HG03439 (cell line): ENCODE results near the gene MAPK8IP2.

ENCODE experiments used
- ATAC-seq: cut with Tn5 transposase; IDR thresholded peaks from one replicate; pipeline ENCODE4 v1.9.1; 2021; ENCODE audit warnings: mild to moderate bottlenecking, moderate library complexity; ENCODE audit not compliant: unreplicated experiment

Gene MAPK8IP2

DNA sequence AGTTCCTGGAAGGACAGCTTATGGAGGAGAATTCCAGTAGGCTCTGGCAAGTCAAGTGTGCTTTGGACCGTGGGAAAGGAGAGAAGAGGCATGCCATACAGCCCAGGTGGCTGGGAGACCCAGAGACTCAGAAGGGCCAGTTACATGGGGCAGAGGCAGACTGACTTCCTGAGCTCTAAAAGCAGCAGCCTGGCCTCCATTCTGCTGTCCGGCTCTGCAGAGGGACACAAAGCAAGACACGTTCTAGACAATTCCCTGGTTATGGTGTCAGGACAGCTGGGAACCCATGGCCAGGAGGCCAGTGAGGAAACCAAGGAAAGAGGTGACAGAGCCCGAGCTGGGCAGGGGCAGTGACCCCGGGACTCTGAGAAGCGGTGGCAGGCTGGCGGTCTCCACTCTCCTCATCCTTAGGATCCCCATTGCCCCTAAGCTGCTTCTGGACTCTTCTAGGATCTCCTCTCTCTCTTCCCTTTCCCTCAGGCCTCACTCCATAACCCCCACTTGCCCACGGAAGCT lies 25.1 kb upstream of the MAPK8IP2 start:
- no peak for ATAC-seq

DNA sequence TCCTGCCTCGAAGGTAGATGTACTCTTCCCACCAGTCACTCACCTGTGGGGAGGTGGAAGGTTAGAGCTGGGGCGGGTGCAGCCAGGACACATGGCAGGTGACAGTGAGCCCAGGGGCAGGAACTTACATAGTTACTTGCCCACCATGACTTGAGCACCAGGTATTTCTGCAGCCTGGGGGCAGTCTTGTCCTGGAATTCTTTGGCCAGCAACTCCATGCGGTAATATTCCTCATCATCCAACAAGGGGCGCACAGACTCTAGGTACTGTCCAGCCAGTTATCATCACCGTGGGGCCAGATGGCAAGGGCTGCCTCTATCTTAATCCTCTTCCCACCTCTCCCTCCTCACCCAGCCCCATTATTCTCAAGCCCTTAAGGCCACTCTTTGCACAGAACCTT lies 24.5 kb upstream of the MAPK8IP2 start:
- no peak for ATAC-seq

GRCh38 chr22:50576806-50577696 lies 23.5 kb upstream of the MAPK8IP2 start:
- no peak for ATAC-seq

- ATAC-seq = no peak
Observed at GRCh38 chr22:50577697-50577986, 23.0 kb upstream of the MAPK8IP2 start.

GRCh38 chr22:50577987-50578775 lies 22.4 kb upstream of the MAPK8IP2 start, which contains the start of gene CPT1B:
Gene CPT1B, minus strand, starts transcription at chr22:50578427. Its CDS starts 512 bp downstream, at chr22:50577915.
- ATAC-seq = no peak

DNA sequence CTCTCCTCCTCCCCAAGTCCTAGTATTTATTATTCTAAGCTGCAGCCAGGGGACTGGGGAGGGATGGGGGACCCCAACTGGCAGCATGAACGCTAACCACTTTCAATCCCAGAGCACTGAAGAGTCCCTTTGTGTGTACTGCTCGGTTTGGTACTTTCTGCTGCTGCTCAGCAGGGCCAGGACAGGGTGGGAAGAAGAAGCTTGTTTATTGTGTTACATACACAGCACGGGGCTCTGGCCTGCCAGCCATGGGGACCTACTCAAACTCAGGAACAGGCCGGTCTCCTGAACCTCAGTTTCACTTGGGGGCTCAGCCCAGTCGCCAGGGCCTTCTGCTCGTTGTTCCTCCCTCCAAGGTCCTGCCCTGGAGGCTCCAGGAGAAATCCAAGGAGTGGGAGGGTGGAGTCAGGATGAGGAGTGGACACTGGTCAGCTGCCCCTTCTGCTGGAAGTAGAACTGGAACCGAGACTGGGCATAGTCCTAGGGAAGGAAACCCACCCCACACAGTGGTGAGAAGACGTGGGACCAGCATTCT lies 21.8 kb upstream of the MAPK8IP2 start:
- ATAC-seq = no peak

GRCh38 chr22:50579752-50580151 lies 20.8 kb upstream of the MAPK8IP2 start:
- no peak for ATAC-seq

- ATAC-seq = no peak
Observed at GRCh38 chr22:50581031-50581949, 19.3 kb upstream of the MAPK8IP2 start.

- no peak for ATAC-seq
Observed at GRCh38 chr22:50581950-50582492, 18.6 kb upstream of the MAPK8IP2 start.

DNA sequence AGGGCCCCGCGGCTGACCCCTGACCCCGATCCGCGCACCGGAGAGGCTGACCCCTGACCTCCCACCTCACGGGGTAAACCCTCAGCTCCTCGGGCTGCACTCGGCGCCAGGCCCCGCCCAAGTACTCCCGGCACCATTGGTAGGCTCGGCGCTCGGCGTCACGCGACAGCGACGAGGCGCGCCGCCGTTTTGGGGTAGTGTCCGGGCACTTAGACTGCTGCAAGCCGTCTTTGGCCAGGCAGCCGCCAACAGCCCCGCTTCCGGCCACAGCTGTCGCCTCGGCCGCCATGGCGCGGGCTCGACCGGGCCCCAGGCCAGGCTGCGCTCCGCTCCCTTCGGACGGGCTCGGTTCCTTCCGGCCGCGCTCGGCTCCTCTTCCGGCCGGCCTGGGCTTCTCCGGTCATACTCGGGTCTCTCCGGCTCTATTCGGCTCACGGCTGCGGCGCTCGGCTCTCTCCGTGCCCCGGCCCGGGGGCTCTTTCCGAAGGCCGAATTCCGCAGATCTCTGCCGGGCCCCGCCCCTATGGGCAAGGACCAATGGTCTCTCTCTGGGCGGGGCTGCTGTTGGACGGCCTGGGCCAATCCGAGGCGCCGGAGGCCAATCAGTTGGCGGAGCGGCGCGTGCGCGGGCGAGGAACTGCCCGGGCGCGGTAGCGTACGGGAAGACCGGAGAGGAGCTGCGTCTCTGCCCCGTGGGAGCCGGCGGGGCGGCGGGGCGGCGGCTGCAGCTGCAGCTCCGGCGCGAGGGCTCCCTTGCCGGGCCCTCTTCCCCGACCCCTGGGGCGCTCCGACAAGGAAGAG lies 17.9 kb upstream of the MAPK8IP2 start, which contains the start of gene CHKB:
Gene CHKB, minus strand, starts transcription at position 357 of the 801 bp plus-strand sequence. Its CDS starts 68 bp downstream, at position 289.
- peak; percentile 90 for ATAC-seq

- ATAC-seq = no peak
Observed at GRCh38 chr22:50583294-50583861, 17.2 kb upstream of the MAPK8IP2 start.

DNA sequence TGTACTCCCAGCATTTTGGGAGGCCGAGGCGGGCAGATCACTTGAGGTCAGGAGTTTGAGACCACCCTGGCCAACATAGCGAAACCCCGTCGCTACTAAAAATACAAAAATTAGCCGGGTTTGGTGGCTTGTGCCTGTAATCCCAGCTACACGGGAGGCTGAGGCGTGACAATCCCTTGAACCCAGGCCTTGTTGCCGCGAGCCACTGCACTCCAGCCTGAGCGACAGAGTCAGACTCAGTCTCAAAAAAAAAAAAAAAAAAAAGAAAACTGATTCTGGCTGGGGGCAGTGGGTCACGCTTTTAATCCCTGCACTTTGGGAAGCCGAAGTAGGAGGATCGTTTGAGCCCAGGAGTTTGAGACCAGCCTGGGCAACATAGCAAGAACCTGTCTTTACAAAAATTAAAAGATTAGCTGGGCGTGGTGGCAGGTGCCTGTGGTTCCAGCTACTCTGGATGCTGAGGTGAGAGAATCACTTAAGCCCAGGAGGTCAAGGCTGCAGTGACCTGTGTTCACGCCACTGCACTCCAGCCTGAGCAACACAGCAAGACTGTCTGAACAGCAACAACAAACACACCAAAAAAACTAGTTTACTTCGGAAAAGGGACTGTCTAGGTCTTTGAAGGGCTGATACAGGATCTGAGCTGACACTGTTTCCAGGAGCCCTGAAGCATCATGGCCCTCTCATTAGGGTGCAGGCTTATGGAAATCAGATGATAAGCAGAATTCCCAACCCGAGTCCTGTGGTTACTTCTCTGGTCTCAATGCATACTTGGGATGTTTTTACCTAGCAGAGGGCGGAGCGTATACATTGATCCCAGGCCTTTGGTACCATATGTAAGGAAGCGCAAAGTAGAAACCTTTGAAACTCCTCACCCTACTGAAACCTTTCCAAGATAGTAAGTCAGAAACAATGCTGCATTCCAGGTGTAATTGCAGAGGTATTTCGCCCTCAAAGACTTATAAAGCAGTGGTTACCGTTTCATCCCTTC lies 16.2 kb upstream of the MAPK8IP2 start:
- ATAC-seq = no peak

GRCh38 chr22:50585238-50585637 lies 15.4 kb upstream of the MAPK8IP2 start:
- no peak for ATAC-seq

DNA sequence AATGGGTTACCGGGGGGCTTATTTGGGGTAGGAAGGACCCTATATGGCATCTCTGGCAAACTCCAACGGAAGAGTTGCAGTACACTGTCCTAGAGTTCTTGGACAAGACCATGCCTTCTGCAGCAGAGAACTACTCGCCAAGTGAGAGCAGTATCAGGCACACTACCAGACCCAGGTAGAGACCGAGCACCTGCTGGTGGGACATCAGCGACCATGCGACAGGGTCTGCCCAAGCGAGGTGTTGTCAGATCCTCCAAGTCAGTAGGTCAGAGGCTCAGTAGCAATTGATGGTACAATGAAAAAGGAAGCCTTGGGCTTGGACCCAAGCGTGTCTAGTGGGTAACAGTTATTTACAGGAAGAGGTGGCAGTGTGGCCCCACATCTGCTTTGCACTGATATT lies 14.8 kb upstream of the MAPK8IP2 start:
- no peak for ATAC-seq

GRCh38 chr22:50586416-50586815 lies 14.2 kb upstream of the MAPK8IP2 start:
- no peak for ATAC-seq

DNA sequence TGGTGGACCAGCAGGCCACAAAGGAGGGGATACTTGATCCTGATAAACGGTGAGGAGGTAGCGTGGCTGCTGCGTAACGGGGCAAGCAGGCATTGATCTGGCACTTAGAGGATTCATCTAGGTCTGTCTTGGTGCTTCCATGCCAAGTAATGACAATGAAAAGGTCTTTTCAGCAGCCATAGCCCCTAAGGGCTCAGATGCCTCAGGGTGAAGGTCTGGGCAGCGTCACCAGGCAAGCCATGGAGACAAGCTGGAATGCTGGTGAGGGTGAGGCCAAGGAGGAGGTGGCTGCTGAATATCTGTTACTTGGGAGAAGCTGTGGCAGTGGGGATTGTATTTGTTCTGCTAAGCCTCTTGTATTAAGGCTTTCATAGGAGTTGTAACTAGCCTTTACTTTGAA lies 13.2 kb upstream of the MAPK8IP2 start:
- ATAC-seq = no peak

GRCh38 chr22:50595189-50595588 lies 5.4 kb upstream of the MAPK8IP2 start:
- no peak for ATAC-seq

GRCh38 chr22:50597097-50597496 lies 3.5 kb upstream of the MAPK8IP2 start:
- no peak for ATAC-seq
